ENCODE data around the gene ELMO3.

ELMO3 gene

DNA sequence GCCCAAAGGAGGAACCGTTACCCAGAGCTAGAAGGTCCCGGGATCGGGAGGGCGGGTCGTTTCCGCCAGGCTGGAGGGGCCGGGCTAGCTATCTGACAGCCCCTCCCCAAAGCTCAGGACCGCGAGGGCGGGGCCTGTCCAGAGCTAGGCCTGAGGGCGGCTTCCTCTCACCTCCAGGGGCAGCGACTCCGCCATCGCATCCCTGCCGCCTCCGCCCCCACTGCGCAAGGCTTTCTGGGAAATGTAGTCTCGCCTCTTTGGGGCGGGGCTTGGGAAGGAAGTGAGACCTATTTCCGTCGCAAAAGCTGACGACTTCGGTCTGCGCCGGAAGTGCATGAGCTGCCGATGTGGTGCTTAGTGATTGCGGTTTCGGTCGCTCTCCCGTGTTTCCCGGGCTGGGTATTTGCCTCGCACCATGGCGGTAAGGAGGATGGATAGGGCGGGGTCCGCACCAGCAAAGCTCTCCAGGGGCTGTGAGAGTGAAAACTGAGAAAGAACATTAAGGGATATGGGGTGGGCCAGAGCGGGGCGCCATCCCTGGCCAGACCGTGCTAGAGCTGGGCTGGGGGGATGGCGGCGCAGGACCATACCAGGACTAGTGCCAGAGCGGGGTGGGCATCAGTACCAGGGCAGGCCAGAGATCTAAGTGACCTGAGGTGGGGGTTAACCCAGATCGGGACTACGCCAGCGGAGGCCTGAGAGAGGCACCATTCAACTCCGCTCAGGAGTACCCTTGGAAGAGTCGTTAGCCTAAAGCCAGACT, 28.1 kb downstream of the ELMO3 start, which contains the start of gene TMEM208:
TMEM208 (plus strand) TSS at position 327 of the 763 bp plus-strand sequence; CDS start at position 416, 89 bp downstream.
- DNase-seq: peak; percentile 96 to 98

DNA sequence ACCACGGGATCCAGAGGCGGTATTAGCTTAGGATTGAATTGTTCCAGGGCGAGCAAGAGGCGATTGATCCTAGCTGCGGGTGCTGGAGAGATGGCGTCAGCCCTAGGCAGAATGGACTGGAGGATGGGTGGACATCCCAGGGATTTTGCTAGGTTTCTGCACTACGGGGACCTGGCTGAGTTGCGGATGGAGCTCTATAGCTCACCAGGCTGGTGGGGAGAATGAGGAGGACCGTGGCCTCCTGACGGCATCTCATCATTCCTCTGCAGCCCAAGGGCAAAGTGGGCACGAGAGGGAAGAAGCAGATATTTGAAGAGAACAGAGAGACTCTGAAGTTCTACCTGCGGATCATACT, 28.6 kb downstream of the ELMO3 start:
- no peak for DNase-seq

DNA sequence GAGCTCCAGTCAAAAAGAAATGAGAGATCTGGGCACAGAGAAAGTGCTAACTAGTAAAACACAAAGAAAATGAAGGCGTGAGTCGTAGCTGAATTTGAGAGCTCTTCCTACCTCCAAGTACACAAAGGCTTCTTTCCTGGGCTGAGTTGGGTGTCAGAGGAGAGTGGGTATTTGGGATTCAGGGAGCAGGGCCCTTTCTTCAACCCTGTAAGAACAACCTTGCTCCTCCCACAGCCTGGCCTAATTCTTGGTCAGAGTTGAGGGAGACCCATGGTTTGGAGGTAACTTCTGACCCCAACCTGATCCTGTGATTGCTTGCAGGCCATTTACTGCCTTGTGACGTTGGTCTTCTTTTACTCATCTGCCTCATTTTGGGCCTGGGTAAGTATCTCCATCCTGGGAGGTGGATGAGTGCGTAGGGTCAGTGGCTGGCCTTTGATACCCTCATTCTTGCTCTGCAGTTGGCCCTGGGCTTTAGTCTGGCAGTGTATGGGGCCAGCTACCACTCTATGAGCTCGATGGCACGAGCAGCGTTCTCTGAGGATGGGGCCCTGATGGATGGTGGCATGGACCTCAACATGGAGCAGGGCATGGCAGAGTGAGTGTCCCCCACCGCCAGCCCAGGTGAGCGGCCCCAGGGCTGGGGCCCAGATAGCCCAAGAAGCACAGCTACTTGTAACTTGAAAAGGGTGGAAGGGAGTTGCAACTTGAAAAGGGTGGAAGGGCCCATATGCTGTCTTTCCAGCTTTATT, 29.3 kb downstream of the ELMO3 start:
- no peak for DNase-seq

DNA sequence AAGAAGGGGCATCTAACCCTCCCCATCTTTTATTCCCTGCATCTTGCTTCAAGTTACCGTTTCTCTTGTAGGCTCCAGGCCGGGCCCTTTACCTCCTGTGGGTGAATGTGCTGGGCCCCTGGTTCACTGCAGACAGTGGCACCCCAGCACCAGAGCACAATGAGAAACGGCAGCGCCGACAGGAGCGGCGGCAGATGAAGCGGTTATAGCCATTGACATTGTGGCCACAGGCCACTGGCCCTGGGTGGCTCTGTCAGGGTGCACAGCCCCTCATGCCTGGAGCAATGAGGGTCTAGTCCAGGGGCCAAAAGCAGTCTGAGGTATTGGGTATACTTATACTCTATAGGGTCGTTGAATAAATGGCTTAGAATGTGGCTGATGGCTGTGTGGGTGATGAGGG, 30.0 kb downstream of the ELMO3 start:
- DNase-seq: no peak

DNA sequence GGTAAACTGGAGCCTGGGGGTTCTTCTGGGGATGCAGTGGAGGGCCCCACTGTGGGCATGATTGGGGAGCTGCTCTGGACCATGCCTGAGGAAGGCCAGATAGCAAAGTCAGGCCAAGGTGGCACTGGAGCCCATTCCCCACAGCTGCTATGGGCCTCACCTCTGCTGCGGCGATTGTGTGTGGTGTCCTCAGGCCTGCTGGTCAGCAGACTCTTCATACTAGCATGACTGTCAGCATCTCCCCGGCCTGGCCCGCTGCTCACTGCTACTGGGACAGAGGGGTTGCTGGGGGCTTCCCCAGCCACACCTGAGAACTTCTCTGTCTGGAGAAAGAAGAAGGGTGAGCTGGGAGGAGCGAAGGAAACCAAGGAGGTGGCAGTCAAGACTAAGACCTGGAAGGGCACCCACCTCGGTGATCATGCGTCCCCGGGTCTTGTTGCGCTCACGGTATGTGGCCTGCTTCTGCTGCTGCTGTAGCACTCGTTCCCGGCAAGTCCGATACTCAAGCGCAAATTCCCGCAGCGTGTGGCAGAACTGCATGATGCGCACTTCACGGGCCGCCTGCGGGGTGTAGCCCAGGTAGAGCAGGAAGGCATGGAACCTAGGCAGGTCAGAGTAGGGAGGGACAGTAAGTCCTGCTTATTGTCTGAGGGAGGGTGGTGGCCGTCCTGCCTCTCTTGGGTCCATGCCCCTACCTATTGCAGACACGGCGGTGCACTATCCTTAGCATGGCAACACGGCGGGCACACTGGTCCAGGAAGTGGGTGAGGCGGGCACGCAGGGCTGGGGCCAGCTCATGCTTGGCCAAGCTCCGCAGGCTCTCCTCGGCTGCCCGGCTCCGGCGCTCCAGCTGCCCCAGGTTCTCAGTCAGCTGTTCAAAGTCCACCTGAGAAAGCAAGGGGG, 31.2 kb downstream of the ELMO3 start:
- DNase-seq: no peak

DNA sequence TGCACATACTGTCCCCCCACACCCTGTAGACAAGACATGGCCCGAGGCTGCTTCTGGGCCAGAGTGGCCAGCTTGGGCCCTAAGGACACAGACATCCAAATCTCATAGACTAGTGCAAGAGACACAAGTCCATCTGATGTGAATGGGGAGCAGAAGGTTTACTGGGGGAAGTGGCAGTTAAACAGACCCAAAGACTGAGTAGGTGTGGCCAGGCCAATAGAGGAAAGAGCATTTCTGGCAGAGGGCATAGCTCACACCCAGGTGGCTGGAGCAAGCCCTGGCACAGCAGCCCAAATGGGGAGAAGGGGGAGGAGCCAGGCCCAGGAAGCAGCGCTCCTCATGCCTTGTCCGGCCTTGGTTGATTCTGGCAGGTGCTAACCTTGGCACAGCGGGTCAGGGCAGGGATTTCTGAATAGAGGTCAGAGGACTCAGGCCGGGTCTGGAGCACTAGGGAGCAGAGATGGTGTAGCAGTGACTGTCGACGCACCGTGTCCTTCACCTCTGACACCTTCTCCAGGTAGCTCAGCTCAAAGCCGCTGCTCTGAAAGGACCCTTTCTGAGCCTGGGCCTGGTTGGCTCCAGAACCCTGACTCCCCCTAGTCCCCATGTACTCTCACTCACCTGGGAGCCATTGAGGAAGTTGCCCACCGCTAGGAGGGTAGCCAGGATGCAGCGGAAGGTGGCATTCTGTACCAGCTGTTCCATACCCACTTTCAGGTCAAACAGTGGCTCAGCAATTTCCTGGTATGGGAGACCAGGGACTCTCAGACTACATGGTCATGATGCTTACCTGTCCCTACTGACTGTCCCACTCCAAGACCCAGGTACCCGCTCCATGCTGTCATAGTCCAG, 32.1 kb downstream of the ELMO3 start:
- DNase-seq: no peak

DNA sequence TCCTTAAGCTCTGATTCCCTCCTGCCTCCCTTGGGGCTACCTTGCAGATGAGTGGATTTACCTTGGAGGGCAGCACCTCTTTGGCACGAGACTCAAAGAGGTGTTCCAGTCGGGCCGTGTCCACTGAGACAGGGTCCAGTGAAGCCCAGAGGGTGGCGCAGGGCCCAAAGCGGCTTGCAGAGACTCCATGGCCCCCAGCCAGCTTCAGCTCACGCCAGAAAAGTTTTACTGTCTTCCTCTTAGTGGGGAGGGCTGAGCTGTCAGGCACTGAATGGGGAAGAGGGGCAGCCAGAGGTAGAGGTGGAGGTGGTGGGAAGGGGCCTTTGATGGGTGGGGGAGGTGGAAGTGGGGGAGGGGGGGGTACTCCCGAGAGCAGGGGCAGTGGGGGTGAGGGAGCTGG, 34.7 kb downstream of the ELMO3 start:
- DNase-seq: no peak

DNA sequence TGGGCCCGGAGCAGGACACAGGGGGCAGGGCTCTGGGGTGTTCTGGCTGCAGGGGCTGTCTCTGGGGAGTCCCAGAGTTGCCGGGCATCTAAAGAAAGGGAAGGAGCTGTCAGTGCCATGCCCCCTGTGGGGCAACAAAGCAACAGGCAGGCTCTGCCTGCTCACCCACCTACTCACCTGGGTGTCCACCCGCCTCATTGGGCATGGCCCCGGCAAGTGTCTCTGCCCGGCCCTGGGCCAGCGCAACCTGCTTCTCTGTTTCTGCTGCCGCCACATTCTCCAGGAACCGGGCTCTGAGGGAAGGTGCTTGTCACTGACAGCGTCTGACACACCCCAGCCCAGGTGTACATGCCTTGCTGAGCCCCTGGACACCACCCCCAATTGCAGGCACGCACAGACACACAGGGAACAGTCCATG, 35.3 kb downstream of the ELMO3 start:
- DNase-seq: no peak

DNA sequence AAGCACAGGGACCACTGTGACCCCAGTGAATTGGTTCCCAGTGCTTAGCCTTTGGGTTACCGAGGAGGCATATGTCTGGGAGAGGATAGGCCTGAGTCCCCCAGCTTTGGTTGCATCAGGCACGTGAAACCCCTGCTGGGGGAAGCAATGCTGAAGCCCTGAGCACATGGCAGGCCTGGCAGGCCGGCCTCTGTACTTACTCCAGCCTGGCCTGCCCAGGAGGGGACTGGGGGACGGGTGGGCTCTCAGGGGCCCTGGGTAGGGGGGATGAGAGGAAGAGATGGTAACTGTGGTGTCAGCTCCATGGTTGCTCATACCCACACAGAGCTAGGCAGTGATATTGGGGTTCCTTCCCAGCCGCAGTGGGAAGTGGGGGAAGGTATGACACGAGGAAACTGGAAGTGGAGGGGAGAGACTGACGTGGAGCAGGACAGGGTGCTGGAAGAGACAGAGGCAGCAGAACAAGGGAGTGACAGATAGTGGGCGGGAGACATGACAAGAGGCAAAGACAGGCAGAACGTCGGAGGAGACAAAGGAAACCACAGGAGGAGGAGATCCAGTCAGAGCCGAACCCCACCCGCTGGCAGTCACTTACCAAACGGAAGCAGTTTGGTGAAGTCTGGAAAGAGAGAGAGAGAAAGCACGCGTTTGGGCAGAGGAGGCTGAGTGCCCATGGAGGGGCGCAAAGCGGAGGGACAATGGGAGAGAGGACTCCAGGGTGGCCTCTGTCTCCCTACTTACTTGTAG, 37.1 kb downstream of the ELMO3 start:
- DNase-seq: peak; percentile 51 to 52

DNA sequence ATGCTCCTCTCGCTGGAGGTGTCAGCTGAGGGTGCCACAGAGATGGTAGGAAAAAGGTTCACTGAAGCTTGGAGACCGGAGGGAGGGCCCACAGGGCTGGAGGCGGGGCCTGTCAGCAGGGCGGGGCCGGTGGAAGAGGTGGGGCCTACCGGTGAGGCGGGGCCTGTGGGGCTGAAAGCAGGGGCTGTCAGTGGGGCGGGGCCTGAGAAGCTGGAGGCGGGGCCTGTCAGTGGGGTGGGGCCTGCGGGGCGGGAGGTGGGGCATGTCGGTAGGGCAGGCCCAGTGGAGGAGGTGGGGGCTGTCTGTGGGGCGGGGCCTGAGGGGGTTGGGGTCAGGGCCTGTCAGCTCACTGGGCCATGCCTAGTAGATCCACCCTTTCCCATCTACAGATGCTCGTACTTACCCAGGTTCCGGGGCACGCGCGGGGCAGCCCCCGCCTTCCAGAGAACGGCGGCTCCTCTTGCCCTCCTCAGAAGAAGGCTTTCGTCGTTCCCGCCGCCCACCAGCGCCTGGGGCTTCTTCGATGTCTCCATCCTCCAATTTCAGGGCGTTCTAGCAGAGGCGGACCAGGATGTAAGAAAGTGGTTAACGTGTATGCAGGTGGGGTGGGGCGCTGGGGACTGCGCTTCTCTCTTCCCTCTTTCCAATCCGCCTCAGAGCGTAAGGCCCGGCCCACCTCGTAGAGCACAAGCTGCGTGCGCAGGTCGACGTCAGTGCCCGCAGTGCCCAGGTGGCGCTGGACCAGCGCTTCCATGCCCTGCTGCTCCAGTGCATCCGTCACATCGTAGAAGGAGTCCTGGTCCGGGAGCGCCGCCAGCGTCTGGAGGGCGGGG, 37.8 kb downstream of the ELMO3 start:
- DNase-seq: peak; percentile 58 to 65

DNA sequence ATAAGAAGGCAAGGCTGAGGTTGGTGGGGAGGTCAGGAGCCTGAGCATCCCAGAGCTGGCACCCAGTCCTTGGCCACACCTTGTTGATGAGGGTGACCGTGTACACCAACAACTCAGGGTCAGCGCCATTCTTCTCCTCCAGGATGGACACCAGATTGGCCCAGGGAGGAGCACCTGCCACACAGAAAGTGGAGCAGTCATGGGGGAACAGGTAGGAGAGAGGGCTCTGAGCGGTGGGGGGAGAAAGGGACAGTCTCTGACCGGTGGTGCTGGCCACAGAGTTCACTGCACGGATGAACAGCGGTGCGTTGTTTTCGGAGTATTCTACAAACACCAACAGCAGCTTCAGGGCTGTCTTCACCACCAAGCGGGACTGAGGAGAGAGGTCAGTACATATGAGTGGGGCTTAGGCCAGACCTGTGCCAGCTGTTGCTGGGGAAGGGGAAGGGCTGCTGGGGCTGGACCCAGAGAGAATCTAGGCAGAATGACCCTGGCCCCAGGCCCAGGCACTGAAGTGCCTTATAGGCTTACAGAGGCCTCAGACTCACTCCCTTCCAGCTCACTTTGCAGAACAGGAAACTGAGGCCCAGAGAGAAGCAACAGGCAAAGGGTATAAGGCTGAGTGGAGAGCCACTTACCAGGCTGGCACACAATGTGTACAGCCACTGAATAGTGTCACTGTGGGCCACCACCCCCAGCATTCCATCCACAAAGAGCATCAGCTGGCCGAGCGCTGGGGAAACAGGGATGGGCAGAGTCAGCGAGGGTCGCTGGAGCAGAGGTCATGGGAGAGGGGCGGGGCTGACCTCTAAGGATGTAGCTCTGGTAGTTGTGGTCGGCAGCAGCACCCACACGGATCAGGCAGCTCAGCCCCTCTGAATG, 38.7 kb downstream of the ELMO3 start:
- DNase-seq: no peak

DNA sequence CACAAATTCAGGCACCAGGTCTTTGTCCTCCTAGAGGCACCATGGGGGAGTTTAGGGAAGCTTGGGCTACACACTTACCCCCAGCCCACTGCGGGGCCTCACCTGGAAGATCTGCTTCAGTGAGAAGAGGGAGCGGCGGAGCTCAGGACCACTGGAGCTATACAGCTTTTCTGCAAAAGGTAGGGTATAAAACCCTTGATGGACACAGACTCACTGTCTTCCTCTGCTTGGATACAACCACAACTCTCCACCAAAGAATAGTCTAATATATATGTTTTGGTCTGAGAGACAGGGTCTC, 39.3 kb downstream of the ELMO3 start:
- DNase-seq: no peak

DNA sequence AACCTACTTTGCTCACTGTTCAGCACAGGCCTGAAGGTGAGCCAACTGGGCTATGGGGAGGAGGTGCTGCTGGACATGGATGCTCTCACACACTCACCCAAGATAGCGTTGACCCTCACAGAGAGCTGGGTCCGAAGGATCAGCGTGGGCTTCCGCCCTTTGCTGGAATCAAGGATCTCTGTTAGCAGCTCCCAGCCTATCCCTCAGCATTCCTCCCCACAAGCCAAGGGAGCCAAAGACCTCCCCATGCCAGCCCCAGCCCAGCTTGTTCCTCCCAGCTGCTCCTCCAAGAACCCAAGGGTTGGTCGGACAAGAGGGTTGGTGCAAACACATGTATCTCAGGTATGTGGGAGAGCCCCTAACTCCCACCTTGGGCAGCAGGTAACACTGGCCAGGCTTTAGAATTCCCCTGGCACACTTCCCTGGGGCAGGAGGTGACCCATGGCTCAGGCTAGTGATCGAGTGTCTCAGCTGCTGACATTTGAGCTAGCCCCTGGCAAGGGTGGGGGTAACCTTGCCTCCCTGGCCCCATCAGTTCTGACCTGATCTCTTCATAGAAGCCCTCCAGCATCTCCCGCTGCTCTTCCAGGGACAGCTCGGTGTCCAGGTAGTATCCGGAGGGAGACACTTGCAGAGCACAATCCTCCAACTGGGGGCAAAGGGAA, 40.0 kb downstream of the ELMO3 start:
- no peak for DNase-seq

DNA sequence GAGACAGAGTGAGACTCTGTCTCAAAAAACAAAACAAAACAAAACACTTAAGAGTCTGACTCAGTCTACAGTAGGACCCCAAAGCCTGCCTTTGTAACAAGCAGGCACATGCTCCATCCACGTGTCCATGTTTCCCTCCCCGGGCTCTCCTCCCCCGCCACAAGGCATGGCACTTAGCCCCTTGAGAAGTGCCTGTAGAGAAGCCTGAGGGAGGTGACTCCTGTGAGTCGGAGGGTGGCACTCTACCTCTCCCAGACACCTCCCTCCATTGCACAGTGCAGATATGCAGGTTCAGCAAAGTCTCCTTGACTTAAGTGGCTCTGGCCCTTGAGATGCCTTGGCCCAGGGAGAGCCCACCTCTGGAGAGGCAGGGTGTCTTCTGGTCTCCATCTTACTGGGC, 41.6 kb downstream of the ELMO3 start:
- DNase-seq: no peak

DNA sequence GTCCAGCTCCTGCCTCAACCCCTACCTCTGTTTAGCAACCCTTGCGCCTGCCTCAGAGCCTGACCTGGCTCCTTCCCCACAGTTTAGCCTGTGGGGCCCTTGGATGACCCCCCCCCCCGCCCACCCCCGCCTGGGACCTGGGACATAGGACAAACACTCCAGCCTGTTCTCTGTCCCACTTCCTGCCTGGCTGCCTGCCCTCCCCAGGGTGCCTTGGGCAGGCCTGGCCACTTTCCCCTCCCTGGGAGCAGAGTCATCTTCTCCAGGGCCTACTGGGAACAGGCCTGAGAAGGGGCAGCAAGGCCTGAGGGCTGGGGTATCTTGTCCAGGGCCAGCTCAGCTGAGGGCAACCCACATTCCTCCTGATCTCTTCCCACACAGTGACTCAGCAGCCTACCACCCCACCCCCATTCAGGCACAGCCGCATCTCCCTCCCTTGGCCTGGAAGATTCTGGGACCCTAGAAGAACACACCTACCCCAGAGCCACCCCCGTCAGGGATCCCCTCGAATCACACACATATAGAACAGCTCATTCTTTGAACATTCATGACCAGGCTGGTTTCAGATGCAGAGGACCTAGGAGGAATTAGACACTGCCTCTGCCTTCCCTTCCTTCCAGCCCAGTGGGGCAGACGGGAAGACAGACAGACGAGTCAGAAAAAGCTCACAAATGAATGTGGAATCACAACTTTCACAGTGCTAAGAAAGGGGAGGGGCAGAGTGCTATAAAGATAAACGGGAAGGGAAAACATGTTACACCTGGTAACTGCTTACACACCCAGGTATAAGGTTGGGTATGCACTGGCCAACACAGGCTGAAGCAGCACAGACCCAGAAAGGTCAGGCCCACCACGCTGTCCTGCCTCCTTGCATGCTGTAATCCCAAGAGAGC, 42.3 kb downstream of the ELMO3 start:
- DNase-seq: no peak

DNA sequence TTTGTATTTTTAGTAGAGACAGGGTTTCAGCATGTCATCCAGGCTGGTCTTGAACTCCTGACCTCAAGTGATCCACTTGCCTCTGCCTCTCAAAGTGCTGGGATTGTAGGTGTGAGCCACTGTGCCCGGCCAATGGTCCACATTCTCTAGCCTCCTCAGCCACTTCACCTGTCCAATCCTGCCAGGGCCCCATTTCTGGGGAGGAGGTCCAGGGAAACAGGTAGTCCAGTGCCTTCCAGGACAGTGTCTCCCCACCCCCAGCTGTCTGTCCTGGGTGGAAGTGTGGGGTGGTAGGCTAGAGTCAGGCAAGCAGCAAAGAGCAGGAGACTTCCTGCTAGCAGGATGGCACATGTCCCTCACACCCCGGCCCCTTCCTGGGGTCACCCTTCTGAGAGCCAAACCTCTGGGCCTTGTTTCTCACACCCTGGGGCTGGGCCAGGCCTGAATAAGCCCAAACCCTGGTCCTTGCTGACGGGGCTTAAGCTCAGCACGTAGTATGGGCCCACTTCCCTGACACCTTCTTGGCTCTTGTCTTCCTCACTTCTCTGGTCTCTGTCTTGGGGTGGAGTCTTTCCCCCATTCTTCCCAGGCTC, 43.3 kb downstream of the ELMO3 start:
- no peak for DNase-seq

DNA sequence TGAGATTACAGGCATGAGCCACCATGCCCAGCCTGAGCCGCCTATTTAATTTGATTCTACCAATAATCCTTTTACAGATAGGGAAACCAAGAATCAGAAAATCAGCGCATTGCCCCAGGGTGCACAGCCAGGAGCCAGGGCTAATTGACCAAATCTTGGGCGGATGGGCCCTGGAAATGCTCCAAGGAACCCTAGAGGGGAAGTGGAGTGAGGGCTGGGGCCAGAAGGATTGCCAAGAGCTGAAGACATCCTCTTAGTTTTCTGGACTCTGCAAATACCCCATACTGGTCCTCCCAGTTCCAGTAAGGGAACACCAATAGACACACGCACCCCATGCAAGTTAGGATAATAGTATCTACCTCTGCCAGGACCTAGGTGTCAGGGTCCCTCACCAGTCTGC, 44.5 kb downstream of the ELMO3 start:
- DNase-seq: no peak
